Superior temporal gyrus (tissue), 1 donor: ENCODE data around the gene FBXW9.
"Not testable (repeated sequence)": the region's sequence is repeated elsewhere in the genome, so short reads cannot be mapped to it uniquely, and the experiment has no call there.

Experiments used
- DNase-seq: peaks from one replicate; pipeline ENCODE4 v3.0.0-alpha.2; 2016; ENCODE audit errors: extremely low spot score

Gene FBXW9

GRCh38 chr19:12656899-12657571 is 39.4 kb downstream of the FBXW9 start:
- DNase-seq, result no peak

- no peak for DNase-seq
These were observed 40.9 kb downstream of the FBXW9 start for GRCh38 chr19:12655546-12655945.

GRCh38 chr19:12652219-12652618 is 44.2 kb downstream of the FBXW9 start:
- no peak for DNase-seq

GRCh38 chr19:12649941-12650340 is 46.5 kb downstream of the FBXW9 start:
- DNase-seq, result no peak

DNA sequence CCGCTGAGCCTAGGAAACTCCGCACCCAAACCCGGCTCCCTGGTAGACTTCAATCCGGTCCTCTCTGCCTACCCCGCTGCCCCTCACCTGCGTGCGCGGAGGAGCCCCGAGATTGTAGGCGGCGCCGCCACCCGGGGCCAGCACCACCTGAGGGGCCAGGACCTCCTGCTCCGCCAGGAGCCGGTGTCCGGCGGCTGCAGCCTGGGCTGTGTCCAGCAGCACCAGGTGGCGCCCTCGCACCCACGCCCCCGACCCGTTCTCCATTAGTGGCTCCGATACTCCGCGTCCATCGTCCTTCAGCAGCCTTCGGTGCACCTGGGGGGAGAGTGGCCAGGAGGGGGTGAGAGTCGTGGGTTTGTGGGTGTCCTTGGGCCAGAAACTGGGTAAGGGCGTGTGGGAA is 48.3 kb downstream of the FBXW9 start:
- DNase-seq, result no peak

DNA sequence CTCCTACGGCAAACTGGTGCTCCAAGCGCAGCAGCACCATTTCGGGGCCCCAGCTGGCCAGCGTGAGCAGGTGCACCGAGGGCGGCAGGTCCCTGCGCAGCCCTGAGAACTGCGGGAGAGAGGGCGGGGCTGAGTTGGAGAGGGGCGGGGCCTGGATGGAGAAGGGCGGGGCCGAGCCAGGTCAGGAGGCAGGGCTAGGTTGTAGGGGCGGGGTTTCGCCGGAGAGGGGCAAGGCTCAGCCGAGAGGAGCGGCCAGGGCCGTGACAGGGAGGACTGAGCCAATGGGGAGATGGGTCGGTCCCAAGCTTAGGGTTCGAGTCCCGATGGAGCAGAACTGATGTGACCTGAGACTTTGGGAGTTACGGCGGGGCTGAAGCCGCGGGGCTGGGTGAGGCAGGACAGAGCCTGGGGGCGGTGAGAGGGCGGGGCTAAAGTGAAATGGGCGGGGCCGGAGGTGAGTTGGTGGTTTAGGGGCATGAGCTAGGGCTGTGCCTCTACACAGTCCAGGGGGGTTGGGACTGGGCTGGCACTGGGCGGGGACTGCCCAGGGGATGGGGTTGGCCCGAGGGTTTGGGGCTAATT is 48.9 kb downstream of the FBXW9 start:
- DNase-seq, result no peak

GRCh38 chr19:12647047-12647446 is 49.4 kb downstream of the FBXW9 start:
- no peak for DNase-seq

GRCh38 chr19:12646551-12646950 is 49.9 kb downstream of the FBXW9 start:
- DNase-seq, result no peak

DNA sequence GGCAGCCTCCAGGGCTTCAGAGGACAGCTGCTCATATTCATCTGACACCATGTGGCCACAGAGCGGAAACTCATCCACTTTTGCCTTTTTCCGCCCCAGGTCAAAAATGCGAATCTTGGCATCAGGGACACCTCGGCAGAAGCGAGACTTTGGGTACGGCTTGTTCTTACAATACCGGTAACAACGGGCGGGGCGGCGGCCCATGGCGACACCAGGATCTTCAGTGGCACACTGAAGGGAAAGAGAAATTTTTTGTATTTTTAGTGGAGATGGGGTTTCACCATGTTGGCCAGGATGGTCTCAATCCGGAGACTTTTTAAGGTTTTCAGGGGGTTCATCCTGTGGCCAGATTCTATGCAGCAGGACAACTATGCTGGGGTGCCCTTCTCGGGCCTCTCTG is 52.7 kb downstream of the FBXW9 start:
- not testable (repeated sequence) for DNase-seq

- no peak for DNase-seq
These were observed 53.9 kb downstream of the FBXW9 start for GRCh38 chr19:12642506-12642905.

GRCh38 chr19:12641456-12641855 is 55.0 kb downstream of the FBXW9 start:
- DNase-seq, result no peak

GRCh38 chr19:12639901-12640613 is 56.4 kb downstream of the FBXW9 start:
- DNase-seq, result peak; percentile 70
